GM18861 (cell line): ENCODE measurements around the gene WDR59.
"Not testable (repeated sequence)": the region's sequence is repeated elsewhere in the genome, so short reads cannot be mapped to it uniquely, and the experiment has no call there.

Experiments used
- ATAC-seq: cut with Tn5 transposase; IDR thresholded peaks from one replicate; pipeline ENCODE4 v1.9.1; 2021; ENCODE audit not compliant: unreplicated experiment

Gene WDR59

GRCh38 chr16:74921051-74921450, 63.9 kb downstream of the WDR59 start:
- ATAC-seq, result no peak

- ATAC-seq, result no peak
Measured at GRCh38 chr16:74909665-74910064, 75.3 kb downstream of the WDR59 start.

GRCh38 chr16:74908759-74909158, 76.2 kb downstream of the WDR59 start:
- ATAC-seq, result not testable (repeated sequence)

- ATAC-seq, result no peak
Measured at GRCh38 chr16:74903901-74904678, 80.8 kb downstream of the WDR59 start.

GRCh38 chr16:74903120-74903519, 81.8 kb downstream of the WDR59 start:
- ATAC-seq, result no peak

GRCh38 chr16:74902161-74902560, 82.8 kb downstream of the WDR59 start:
- ATAC-seq, result no peak

GRCh38 chr16:74901606-74902005, 83.3 kb downstream of the WDR59 start:
- ATAC-seq, result no peak

GRCh38 chr16:74899816-74900215, 85.1 kb downstream of the WDR59 start:
- ATAC-seq, result no peak

- ATAC-seq, result no peak
Measured at GRCh38 chr16:74898659-74899058, 86.3 kb downstream of the WDR59 start.

- no peak for ATAC-seq
Measured at GRCh38 chr16:74896389-74897370, 88.2 kb downstream of the WDR59 start.

GRCh38 chr16:74893541-74893940, 91.4 kb downstream of the WDR59 start:
- ATAC-seq, result no peak

- ATAC-seq, result peak; percentile 85
Measured at GRCh38 chr16:74892574-74893461, 92.1 kb downstream of the WDR59 start.

GRCh38 chr16:74888888-74889287, 96.0 kb downstream of the WDR59 start:
- ATAC-seq, result no peak

- no peak for ATAC-seq
Measured at GRCh38 chr16:74888232-74888862, 96.6 kb downstream of the WDR59 start.

GRCh38 chr16:74887084-74887483, 97.8 kb downstream of the WDR59 start:
- no peak for ATAC-seq

GRCh38 chr16:74877706-74878105, 107.2 kb downstream of the WDR59 start:
- no peak for ATAC-seq

- no peak for ATAC-seq
Measured at GRCh38 chr16:74874912-74875546, 109.9 kb downstream of the WDR59 start.

- no peak for ATAC-seq
Measured at GRCh38 chr16:74874123-74874522, 110.8 kb downstream of the WDR59 start.

- no peak for ATAC-seq
Measured at GRCh38 chr16:74872302-74872701, 112.6 kb downstream of the WDR59 start.

- no peak for ATAC-seq
Measured at GRCh38 chr16:74871608-74872007, 113.3 kb downstream of the WDR59 start.
